OCI-LY7 (cell line): ENCODE measurements around the gene HCRTR1.

Source experiments
- EZH2phosphoT487 ChIP-seq: fragments of 200-600 bp; sonication (generic); IDR thresholded peaks from 2 replicates; pipeline ENCODE4 v1.6.1; 2018; ENCODE audit warnings: low read depth, borderline replicate concordance, mild to moderate bottlenecking, mixed run types, antibody characterized with exemption, low read length, moderate library complexity, mixed read lengths
- TF ChIP-seq, protein P1 (sequence below): fragments of 200-600 bp; sonication (generic); conservative IDR thresholded peaks from 2 replicates; pipeline ENCODE4 v1.5.1; 2014; ENCODE audit warnings: mild to moderate bottlenecking, antibody characterized with exemption, low read length, moderate library complexity, mixed read lengths

DNA sequence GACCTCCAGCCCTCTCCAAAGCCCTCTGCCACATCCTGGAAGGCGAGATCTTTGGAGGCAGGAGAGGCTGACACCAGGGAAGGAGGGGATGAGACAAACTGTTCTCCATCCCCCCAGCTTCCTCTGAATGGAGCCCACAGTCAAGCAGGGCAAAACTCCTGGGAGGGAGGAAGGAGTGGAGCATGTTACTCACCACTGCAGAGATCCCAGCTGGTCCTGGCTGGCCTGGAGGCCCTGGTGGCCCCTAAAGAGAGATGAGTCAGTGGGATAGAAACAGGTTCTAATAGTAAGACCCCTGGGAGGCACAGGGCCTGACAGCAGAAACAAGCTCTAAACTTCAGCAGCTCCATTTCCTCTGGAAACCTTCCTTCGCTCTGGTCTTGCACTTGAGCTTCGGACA, 41.2 kb downstream of the HCRTR1 start:
- TF ChIP-seq, protein P1, sequence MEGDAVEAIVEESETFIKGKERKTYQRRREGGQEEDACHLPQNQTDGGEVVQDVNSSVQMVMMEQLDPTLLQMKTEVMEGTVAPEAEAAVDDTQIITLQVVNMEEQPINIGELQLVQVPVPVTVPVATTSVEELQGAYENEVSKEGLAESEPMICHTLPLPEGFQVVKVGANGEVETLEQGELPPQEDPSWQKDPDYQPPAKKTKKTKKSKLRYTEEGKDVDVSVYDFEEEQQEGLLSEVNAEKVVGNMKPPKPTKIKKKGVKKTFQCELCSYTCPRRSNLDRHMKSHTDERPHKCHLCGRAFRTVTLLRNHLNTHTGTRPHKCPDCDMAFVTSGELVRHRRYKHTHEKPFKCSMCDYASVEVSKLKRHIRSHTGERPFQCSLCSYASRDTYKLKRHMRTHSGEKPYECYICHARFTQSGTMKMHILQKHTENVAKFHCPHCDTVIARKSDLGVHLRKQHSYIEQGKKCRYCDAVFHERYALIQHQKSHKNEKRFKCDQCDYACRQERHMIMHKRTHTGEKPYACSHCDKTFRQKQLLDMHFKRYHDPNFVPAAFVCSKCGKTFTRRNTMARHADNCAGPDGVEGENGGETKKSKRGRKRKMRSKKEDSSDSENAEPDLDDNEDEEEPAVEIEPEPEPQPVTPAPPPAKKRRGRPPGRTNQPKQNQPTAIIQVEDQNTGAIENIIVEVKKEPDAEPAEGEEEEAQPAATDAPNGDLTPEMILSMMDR: no peak
- TF ChIP-seq EZH2phosphoT487: no peak
